Endothelial cell of umbilical vein (primary cell): ENCODE measurements around the gene STEAP1. TPM values are rescaled to one million over a fixed set of nuclear protein-coding genes. Genes with fewer than 3 reads are reported as not detected.
"Not testable (repeated sequence)": the region's sequence is repeated elsewhere in the genome, so short reads cannot be mapped to it uniquely, and the experiment has no call there.

ENCODE experiments used
- BruUV-seq: library from RNA; stranded (reverse); fragments of 400-500 nt; replicated peaks from 2 replicates; lab custom pipeline; 2021; lab: Mats Ljungman, UMichigan
- CTCF ChIA-PET: fragments of 300-600, 350-600 bp; sonication (Branson Sonifier 250); formaldehyde crosslinking; loops from one replicate; lab custom pipeline; 2021; ENCODE audit warnings: antibody characterized with exemption, inconsistent platforms; lab: Charles Lee
- POLR2A ChIA-PET: fragments of 300-600, 350-600 bp; sonication (Branson Sonifier 250); formaldehyde crosslinking; loops from one replicate; lab custom pipeline; 2021; ENCODE audit warnings: antibody characterized with exemption, inconsistent platforms; lab: Charles Lee
- DNase-seq: peaks from one replicate; pipeline ENCODE4 v3.0.0-alpha.2; 2011; ENCODE audit warnings: low read depth, low spot score
- FAIRE-seq: peaks from 2 replicates; lab custom pipeline; 2011; peaks lifted over from hg19 to GRCh38; lab: Jason Lieb, UNC
- H2AFZ ChIP-seq: 2 replicates; pipeline ENCODE4 v1.6.0; 2012; ENCODE audit warnings: low read depth, low read length, control low read depth, inconsistent platforms
- H3K27ac ChIP-seq: 2 replicates; pipeline ENCODE4 v1.5.1; 2011; ENCODE audit warnings: low read depth, mild to moderate bottlenecking, control low read depth, low read length, moderate library complexity; ENCODE audit not compliant: insufficient read depth
- H3K27me3 ChIP-seq, 2 experiments: 2 replicates each; pipeline versions ENCODE4 v1.6.0 to v1.6.1; 2011; ENCODE audit warnings: low read length in 2 of 2, mixed read lengths in 1 of 2; ENCODE audit not compliant: control insufficient read depth in 2 of 2, insufficient read depth in 2 of 2
- H3K36me3 ChIP-seq, 2 experiments: 2 replicates in 1 of 2; 3 replicates in 1 of 2; pipeline ENCODE4 v1.5.1; 2011; ENCODE audit warnings: low read length in 2 of 2, mild to moderate bottlenecking in 1 of 2, moderate library complexity in 1 of 2; ENCODE audit not compliant: control insufficient read depth in 2 of 2, insufficient read depth in 2 of 2; ENCODE audit errors: extremely low read depth in 1 of 2
- H3K4me1 ChIP-seq: 3 replicates; pipeline ENCODE4 v1.5.1; 2011; ENCODE audit warnings: mild to moderate bottlenecking, low read length; ENCODE audit not compliant: control insufficient read depth, insufficient read depth; ENCODE audit errors: extremely low read depth
- H3K4me2 ChIP-seq: 2 replicates; pipeline ENCODE4 v1.6.1; 2011; ENCODE audit warnings: low read length, control low read depth, mixed read lengths; ENCODE audit not compliant: insufficient read depth
- H3K4me3 ChIP-seq, 3 experiments: fragments of 200-600 bp in 1 of 3; sonication (generic), shearing (Covaris generic) in 1 of 3; replicated peaks in 1 of 3; 2 replicates each; pipeline ENCODE4 v1.5.1; 2011 to 2016; ENCODE audit warnings: control low read depth in 3 of 3, low read length in 3 of 3, mild to moderate bottlenecking in 2 of 3, inconsistent platforms in 1 of 3, low read depth in 1 of 3, moderate library complexity in 1 of 3; ENCODE audit not compliant: insufficient read depth in 1 of 3
- H3K79me2 ChIP-seq: 2 replicates; pipeline ENCODE4 v1.6.0; 2012; ENCODE audit warnings: low read length, inconsistent platforms; ENCODE audit not compliant: control insufficient read depth, insufficient read depth
- H3K9ac ChIP-seq: replicated peaks from 2 replicates; pipeline ENCODE3; 2011; ENCODE audit warnings: low read length, control low read depth; ENCODE audit not compliant: insufficient read depth; ENCODE audit errors: extremely low read depth
- H3K9me1 ChIP-seq: replicated peaks from 3 replicates; pipeline ENCODE4 v1.6.0; 2011; ENCODE audit warnings: mild to moderate bottlenecking, low read length; ENCODE audit not compliant: control insufficient read depth, insufficient read depth; ENCODE audit errors: extremely low read depth
- H3K9me3 ChIP-seq: replicated peaks from 2 replicates; pipeline ENCODE4 v1.5.1; 2012; ENCODE audit warnings: low read length, inconsistent platforms; ENCODE audit not compliant: control insufficient read depth, insufficient read depth
- H4K20me1 ChIP-seq: replicated peaks from 2 replicates; pipeline ENCODE3; 2011; ENCODE audit warnings: mild to moderate bottlenecking, low read length; ENCODE audit not compliant: control insufficient read depth, insufficient read depth; ENCODE audit errors: extremely low read depth
- GATA2 ChIP-seq: IDR thresholded peaks from 2 replicates; pipeline ENCODE4 v1.7.0; 2011; ENCODE audit warnings: low read depth, mild to moderate bottlenecking, moderate library complexity, mixed read lengths, low read length; ENCODE audit not compliant: insufficient read length, insufficient read depth
- MYC ChIP-seq: IDR thresholded peaks from one replicate; pipeline ENCODE4 v1.6.1; 2011; ENCODE audit warnings: mild to moderate bottlenecking, low read depth, low read length
- POLR2A ChIP-seq: IDR thresholded peaks from 2 replicates; pipeline ENCODE4 v1.6.1; 2012; ENCODE audit warnings: low read depth, mild to moderate bottlenecking, control low read depth, low read length
- dilution Hi-C: fragments of 300-500 bp; cut with MboI; formaldehyde crosslinking; loops from one replicate; pipeline ENCODE4 v1.15.0; 2019; ENCODE audit warnings: low sequenced_read_pairs; ENCODE audit not compliant: extremely low pct_ligation_motif_present
- intact Hi-C: fragments of 100-400 bp; cut with micrococcal nuclease; formaldehyde crosslinking; loops from one replicate; pipeline ENCODE4 v1.10.0; 2022
- polyA plus RNA-seq, 4 experiments: library from polyadenylated mRNA; depleted of rRNA in 3 of 4; stranded (reverse) in 3 of 4; unstranded in 1 of 4; fragments of >200 nt; gene quantifications; 2 replicates each; pipeline versions ENCODE4 v1.2.1 to v1.2.3, GENCODE V29; 2011 to 2012; ENCODE audit warnings: missing spikeins in 1 of 4
- total RNA-seq: library from RNA; stranded (reverse); gene quantifications from 2 replicates; pipeline ENCODE4 v1.2.3, GENCODE V29; 2021
- TF ChIP-seq, protein P1 (sequence below): IDR thresholded peaks from 2 replicates; pipeline ENCODE4 v1.6.1; 2011; ENCODE audit not compliant: insufficient read depth, insufficient read length

The STEAP1 gene
- total and polyA plus RNA-seq, 2 donors (not counting 3 experiments of a cell fraction or from before 2014, with no cell fraction given): 35.0 to 42.7 TPM

DNA sequence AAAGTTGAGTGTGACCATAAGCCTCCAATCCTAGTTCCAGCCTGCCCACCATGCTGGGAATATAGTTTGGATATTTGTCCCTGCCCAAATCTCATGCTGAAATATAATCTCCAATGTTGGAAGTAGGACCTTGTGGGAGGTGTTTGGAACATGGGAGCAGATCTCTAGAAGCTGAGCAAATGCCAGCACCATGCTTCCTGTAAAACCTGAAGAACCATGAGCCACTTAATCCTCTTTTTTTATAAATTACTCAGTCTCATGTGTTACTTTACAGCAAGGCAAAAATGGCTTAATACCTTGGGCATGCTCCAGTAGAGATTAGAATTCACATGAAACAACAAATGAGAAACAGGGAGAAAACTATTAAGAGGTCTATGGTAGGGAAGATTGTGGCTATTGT is 27.2 kb downstream of the STEAP1 start:
- H3K9ac ChIP-seq: no peak overlapping the region
- H3K4me2 ChIP-seq: no peak overlapping the region
- H3K9me1 ChIP-seq: no peaks in the 10 kb centered on the region
- no peaks in the 10 kb centered on the region for H3K79me2 ChIP-seq
- no peaks in the 10 kb centered on the region for H3K36me3 ChIP-seq
- H4K20me1 ChIP-seq: no peaks in the 10 kb centered on the region
- intact Hi-C loops: no loop called here
- DNase-seq (no peak), FAIRE-seq (no peak)
- no peaks in the 10 kb centered on the region for H3K27me3 ChIP-seq
- ChIA-PET POLR2A (no interaction called here), CTCF (interaction anchor here (1.4 to 1.7 kb wide), 2 partner anchors 16 to 246 kb away, joined by 3 read pairs; no protein-coding TSS in a partner anchor)
- dilution Hi-C loops: no loop called here
- no peaks in the 10 kb centered on the region for H3K9me3 ChIP-seq
- no peak overlapping the region for H2AFZ ChIP-seq
- H3K4me3 ChIP-seq: no peak overlapping the region
- no peak overlapping the region for H3K27ac ChIP-seq
- H3K4me1 ChIP-seq: peaks cover 36% of the 10 kb centered on the region
- no TSS peak for BruUV-seq
- no peak for TF ChIP-seq POLR2A
- TF ChIP-seq, protein P1, sequence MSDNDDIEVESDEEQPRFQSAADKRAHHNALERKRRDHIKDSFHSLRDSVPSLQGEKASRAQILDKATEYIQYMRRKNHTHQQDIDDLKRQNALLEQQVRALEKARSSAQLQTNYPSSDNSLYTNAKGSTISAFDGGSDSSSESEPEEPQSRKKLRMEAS: no peak
- no peak for TF ChIP-seq MYC
- no peak for TF ChIP-seq GATA2

DNA sequence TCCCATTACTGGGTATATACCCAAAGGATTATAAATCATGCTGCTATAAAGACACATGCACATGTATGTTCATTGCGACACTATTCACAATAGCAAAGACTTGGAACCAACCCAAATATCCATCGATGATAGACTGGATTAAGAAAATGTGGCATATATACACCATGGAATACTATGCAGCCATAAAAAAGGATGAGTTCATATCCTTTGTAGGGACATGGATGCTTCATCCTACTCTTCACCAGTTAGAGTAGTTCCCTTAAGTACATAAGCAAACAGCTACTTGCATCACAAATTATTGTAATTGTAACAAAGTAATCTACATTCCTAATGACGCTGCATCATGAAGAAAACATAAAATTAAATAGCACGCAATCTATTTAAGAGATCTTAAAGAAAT is 32.0 kb downstream of the STEAP1 start:
- POLR2A ChIA-PET, DNase-seq, H3K4me2 ChIP-seq, H3K9ac ChIP-seq, H4K20me1 ChIP-seq, H3K27ac ChIP-seq, H3K4me3 ChIP-seq, H3K36me3 ChIP-seq, H3K4me1 ChIP-seq, BruUV-seq, H3K79me2 ChIP-seq, intact Hi-C loops, H3K27me3 ChIP-seq, H3K9me1 ChIP-seq, dilution Hi-C loops, H3K9me3 ChIP-seq, FAIRE-seq, H2AFZ ChIP-seq: not testable (repeated sequence)
- CTCF ChIA-PET: interaction anchor here (1.0 kb wide), 1 partner anchor 25 kb away, joined by 6 read pairs; the partner anchor contains the start of gene STEAP2
